ENCODE data around the gene COG2. TPM values are rescaled to one million over a fixed set of nuclear protein-coding genes. Genes with fewer than 3 reads are reported as not detected.

The COG2 gene
- total and polyA plus RNA-seq, 2 of the 13 experiments (the other 11 are each of a cell fraction or from before 2014, with no cell fraction given), result 16.8 to 36.3 TPM

- ChIA-PET POLR2A (no interaction called here), CTCF (ENCODE audit: low intra/inter-chr PET ratio, low total read pairs) (no interaction called here)
- H3K36me3 ChIP-seq (replicated peaks in 1 of 2; ENCODE audit: control insufficient read depth in 1 of 2, insufficient read depth in 2 of 2, low read length in 2 of 2), result peaks cover 18 to 53% of the 10 kb centered on the region in 2 experiments
- no peaks in the 10 kb centered on the region for H3K9me3 ChIP-seq (ENCODE audit: low read length)
- DNase-seq (ENCODE audit: low spot score) (no peak), ATAC-seq (no peak), FAIRE-seq (no peak)
- WGBS (ENCODE audit: low lambda C conversion rate), result 97% methylated on average over 6 of the region's 6 CpGs
- H3K27ac ChIP-seq (ENCODE audit: extremely low read length, insufficient read depth, low read length), result no peak overlapping the region
- no peak overlapping the region for H3K4me2 ChIP-seq (ENCODE audit: low read depth, low read length)
- no peak overlapping the region for H3K4me3 ChIP-seq (replicated peaks in 1 of 3; ENCODE audit: insufficient read depth in 1 of 3, low read depth in 2 of 3, low read length in 3 of 3)
- intact Hi-C loops (cut with micrococcal nuclease; ENCODE audit: unreplicated experiment) (no loop called here), in situ Hi-C loops (cut with HindIII; ENCODE audit: extremely low pct_ligation_motif_present, low pct_unique_long_range_greater_than_20kb) (no loop called here)
- no peaks in the 10 kb centered on the region for H4K20me1 ChIP-seq (ENCODE audit: insufficient read depth, low read length)
- H2AFZ ChIP-seq (ENCODE audit: low read length), result no peak overlapping the region
- no peak overlapping the region for H3K9ac ChIP-seq (ENCODE audit: insufficient read depth, low read depth, low read length)
- no peaks in the 10 kb centered on the region for H3K27me3 ChIP-seq (ENCODE audit: control insufficient read depth in 1 of 2, insufficient read depth in 2 of 2, low read length in 2 of 2)
- TF ChIP-seq ZKSCAN5 (CRISPR knock-in tag; IDR thresholded peaks at IDR 0.05) (no peak), GABPB1 (CRISPR knock-in tag; IDR thresholded peaks at IDR 0.05) (no peak), RXRA (CRISPR knock-in tag; IDR thresholded peaks at IDR 0.05) (no peak), SRSF9 (IDR thresholded peaks at IDR 0.05; ENCODE audit: borderline replicate concordance, insufficient read depth, low read depth, low read length, poor library complexity, severe bottlenecking) (no peak), CREB1 (IDR thresholded peaks at IDR 0.05) (no peak), CREB1 (CRISPR knock-in tag; IDR thresholded peaks at IDR 0.05) (no peak), ZBTB38 (CRISPR knock-in tag; IDR thresholded peaks at IDR 0.05) (no peak), NFRKB (IDR thresholded peaks at IDR 0.05) (no peak), MYNN (CRISPR knock-in tag; IDR thresholded peaks at IDR 0.05; ENCODE audit: low read depth) (no peak)
- H3K4me1 ChIP-seq (ENCODE audit: insufficient read depth, low read length), result peaks cover 13% of the 10 kb centered on the region; the same call in 1 of the 2 replicates
- BruUV-seq (replicated peaks), result no TSS peak
- no peaks in the 10 kb centered on the region for H3K79me2 ChIP-seq (ENCODE audit: insufficient read depth, low read length)
These were observed 50.9 kb downstream of the COG2 start for GRCh38 chr1:230693221-230693620.

GRCh38 chr1:230693777-230694176 lies 51.5 kb downstream of the COG2 start:
- FAIRE-seq, result no peak
- Histone ChIP-seq H2AFZ (ENCODE audit: low read length) (no peak overlapping the region), H3K9ac (ENCODE audit: insufficient read depth, low read depth, low read length) (no peak overlapping the region), H3K36me3 (replicated peaks in 1 of 2; ENCODE audit: control insufficient read depth in 1 of 2, insufficient read depth in 2 of 2, low read length in 2 of 2) (peaks cover 15 to 48% of the 10 kb centered on the region in 2 experiments), H4K20me1 (ENCODE audit: insufficient read depth, low read length) (no peaks in the 10 kb centered on the region), H3K4me2 (ENCODE audit: low read depth, low read length) (no peak overlapping the region), H3K27ac (ENCODE audit: extremely low read length, insufficient read depth, low read length) (no peak overlapping the region), H3K4me3 (replicated peaks in 1 of 3; ENCODE audit: insufficient read depth in 1 of 3, low read depth in 2 of 3, low read length in 3 of 3) (no peak overlapping the region), H3K79me2 (ENCODE audit: insufficient read depth, low read length) (no peaks in the 10 kb centered on the region), H3K27me3 (ENCODE audit: control insufficient read depth in 1 of 2, insufficient read depth in 2 of 2, low read length in 2 of 2) (no peaks in the 10 kb centered on the region), H3K4me1 (ENCODE audit: insufficient read depth, low read length) (peaks cover 13% of the 10 kb centered on the region; the same call in 1 of the 2 replicates), H3K9me3 (ENCODE audit: low read length) (no peaks in the 10 kb centered on the region)
- intact Hi-C loops (cut with micrococcal nuclease; ENCODE audit: unreplicated experiment), result no loop called here
- ATAC-seq, result no peak
- no peak for DNase-seq (ENCODE audit: low spot score)
- in situ Hi-C loops (cut with HindIII; ENCODE audit: extremely low pct_ligation_motif_present, low pct_unique_long_range_greater_than_20kb), result no loop called here
- no TSS peak for BruUV-seq (replicated peaks)
- 94% methylated on average over 8 of the region's 8 CpGs for WGBS (ENCODE audit: low lambda C conversion rate)
- POLR2A ChIA-PET, result no interaction called here
- CTCF ChIA-PET (ENCODE audit: low intra/inter-chr PET ratio, low total read pairs), result no interaction called here
- TF ChIP-seq MLX (CRISPR knock-in tag; IDR thresholded peaks at IDR 0.05) (no peak), NFRKB (IDR thresholded peaks at IDR 0.05) (no peak), HNRNPK (IDR thresholded peaks at IDR 0.05; ENCODE audit: low read depth, low read length, poor library complexity, severe bottlenecking) (no peak), MAFF (IDR thresholded peaks at IDR 0.05; ENCODE audit: low read depth, low read length) (no peak), MBD4 (IDR thresholded peaks at IDR 0.05; ENCODE audit: borderline replicate concordance, low read length) (no peak), ZFP36L1 (CRISPR knock-in tag; IDR thresholded peaks at IDR 0.05) (no peak), ELF4 (CRISPR knock-in tag; IDR thresholded peaks at IDR 0.05; ENCODE audit: borderline replicate concordance) (no peak), STAT6 (CRISPR knock-in tag; IDR thresholded peaks at IDR 0.05; ENCODE audit: borderline replicate concordance) (no peak)
